SJCRH30 (cell line): ENCODE results near the gene STK39. TPM values are rescaled to one million over a fixed set of nuclear protein-coding genes. Genes with fewer than 3 reads are reported as not detected.

ENCODE experiments used
- DNase-seq, 2 experiments: peaks; one replicate each; pipeline ENCODE4 v3.0.0-alpha.2; 2015 to 2020
- H3K27ac ChIP-seq: fragments of 250-450 bp; sonication (Bioruptor Pico); 2 replicates; pipeline ENCODE4 v1.5.1; 2020; ENCODE audit warnings: mild to moderate bottlenecking, moderate library complexity
- H3K27me3 ChIP-seq: fragments of 250-450 bp; sonication (Bioruptor Pico); 2 replicates; pipeline ENCODE4 v1.5.1; 2020; ENCODE audit warnings: mild to moderate bottlenecking, moderate library complexity
- H3K36me3 ChIP-seq: fragments of 250-450 bp; sonication (Bioruptor Pico); 2 replicates; pipeline ENCODE4 v1.5.1; 2020; ENCODE audit warnings: mild to moderate bottlenecking, moderate library complexity
- H3K4me1 ChIP-seq: fragments of 250-450 bp; sonication (Bioruptor Pico); 2 replicates; pipeline ENCODE4 v1.5.1; 2020; ENCODE audit warnings: mild to moderate bottlenecking, moderate library complexity
- H3K4me3 ChIP-seq: fragments of 250-450 bp; sonication (Bioruptor Pico); 2 replicates; pipeline ENCODE4 v1.5.1; 2020; ENCODE audit warnings: mild to moderate bottlenecking, moderate library complexity
- H3K9me3 ChIP-seq: fragments of 250-450 bp; sonication (Bioruptor Pico); replicated peaks from 2 replicates; pipeline ENCODE4 v1.5.1; 2020; ENCODE audit warnings: mild to moderate bottlenecking, moderate library complexity
- total RNA-seq: library from RNA; depleted of rRNA; stranded (reverse); fragments of >200 nt; shearing (Covaris generic); gene quantifications from 2 replicates; pipeline ENCODE4 v1.2.3, GENCODE V29; 2014

Gene STK39
- total RNA-seq, 1 experiment from 2014 or later: 8.5 TPM

DNA sequence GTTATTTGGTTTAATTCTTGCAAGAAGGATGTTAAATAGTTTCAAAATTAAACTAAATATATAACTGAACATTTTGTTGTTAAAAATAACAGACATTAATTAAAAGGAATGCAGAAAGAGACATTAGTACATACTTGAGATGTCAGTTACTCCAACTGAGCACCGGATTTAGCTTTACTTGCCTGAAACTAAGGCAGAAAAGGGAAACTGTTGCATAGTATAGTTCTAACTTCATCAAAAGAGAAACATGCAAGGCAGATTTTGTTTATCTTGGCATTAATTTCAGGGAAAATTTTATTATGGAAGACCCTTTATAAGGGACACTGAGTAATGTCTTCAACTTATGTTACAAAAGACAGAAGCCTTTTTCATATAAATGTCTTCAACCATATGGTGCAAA lies 218.3 kb downstream of the STK39 start:
- no peak for DNase-seq
- Histone ChIP-seq H3K27ac (no peak overlapping the region), H3K36me3 (no peaks in the 10 kb centered on the region)

DNA sequence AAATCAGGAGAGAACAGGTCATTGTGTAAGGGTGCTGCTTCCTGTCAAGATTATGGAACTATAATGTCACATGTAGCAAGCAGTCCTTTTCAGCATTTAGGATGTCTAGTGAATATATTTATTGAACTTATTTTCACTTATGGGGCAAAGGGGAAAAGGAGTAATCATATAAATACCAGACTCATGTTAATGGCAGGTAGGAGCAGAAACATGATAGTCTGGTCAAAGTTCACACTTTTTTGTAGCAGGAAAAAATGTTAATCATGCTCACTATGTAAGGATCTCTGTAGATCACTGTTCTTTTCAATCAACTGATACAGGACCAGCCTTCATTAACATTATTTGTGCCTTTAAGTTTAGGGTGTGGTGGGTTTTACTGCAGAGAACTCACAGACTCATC lies 219.0 kb downstream of the STK39 start:
- no peak for DNase-seq
- H3K4me1 ChIP-seq: no peaks in the 10 kb centered on the region
- H3K27me3 ChIP-seq: no peaks in the 10 kb centered on the region
- H3K9me3 ChIP-seq: no peaks in the 10 kb centered on the region
- H3K27ac ChIP-seq: no peak overlapping the region
- H3K4me3 ChIP-seq: no peak overlapping the region
- H3K36me3 ChIP-seq: no peaks in the 10 kb centered on the region

More for the DNA sequence above, 218.3 kb downstream of the STK39 start:
- H3K9me3 ChIP-seq: no peaks in the 10 kb centered on the region
- no peaks in the 10 kb centered on the region for H3K4me1 ChIP-seq
- no peaks in the 10 kb centered on the region for H3K27me3 ChIP-seq
- H3K4me3 ChIP-seq: no peak overlapping the region

DNA sequence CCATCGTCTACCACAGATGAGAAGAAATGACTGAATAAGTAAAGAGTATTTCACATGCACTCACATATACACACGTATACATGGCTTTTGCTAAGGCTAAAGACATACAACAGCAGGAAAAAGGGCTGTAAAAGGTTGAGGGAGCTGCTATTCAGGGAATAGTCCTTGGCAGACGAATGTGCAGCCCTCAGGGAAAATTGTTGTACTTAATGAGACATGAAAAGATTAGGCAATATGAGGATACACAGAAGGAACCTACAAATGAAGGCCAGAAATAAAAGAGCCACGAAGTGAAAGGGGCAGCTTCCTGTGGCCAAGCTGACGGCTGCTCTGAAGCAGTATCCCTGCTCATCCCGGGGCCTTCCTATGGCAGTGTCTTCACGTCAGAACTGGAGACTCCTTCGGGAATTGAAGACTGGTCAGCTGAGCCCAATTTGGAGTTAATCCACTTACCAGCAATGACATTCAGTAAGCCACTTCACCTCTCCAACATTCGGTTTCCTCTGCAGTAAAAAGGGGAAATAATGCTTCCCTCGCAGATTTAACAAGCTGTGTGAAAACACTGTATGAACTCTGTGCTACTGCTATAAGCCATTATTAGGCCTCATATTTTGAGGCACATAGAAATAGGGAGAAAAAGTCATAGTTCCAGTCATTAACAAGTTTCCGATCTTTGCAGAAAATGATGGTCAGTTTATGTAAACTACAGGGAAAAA lies 221.8 kb downstream of the STK39 start:
- no peaks in the 10 kb centered on the region for H3K36me3 ChIP-seq
- H3K4me3 ChIP-seq: no peak overlapping the region
- H3K9me3 ChIP-seq: no peaks in the 10 kb centered on the region
- H3K27me3 ChIP-seq: no peaks in the 10 kb centered on the region
- no peaks in the 10 kb centered on the region for H3K4me1 ChIP-seq
- H3K27ac ChIP-seq: no peak overlapping the region
- DNase-seq: no peak

DNA sequence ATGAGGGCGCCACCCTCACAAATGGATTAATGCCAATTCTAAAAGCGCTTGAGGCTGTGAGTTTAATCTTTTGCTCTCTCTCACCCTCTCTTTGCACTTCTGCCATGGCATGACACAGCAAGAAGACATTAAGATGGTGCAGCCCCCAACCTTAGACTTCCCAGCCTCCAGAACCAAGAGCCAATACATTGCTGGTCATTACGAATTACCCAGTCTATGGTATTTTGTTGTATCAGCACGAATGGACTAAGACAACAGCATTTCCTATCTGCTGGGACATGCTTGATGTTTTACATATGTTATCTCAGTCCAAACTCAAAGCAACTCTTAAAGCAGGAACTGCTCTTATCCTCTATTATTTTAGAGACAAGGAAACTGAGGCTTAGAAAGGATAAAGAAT lies 222.9 kb downstream of the STK39 start:
- no peak overlapping the region for H3K4me3 ChIP-seq
- H3K4me1 ChIP-seq: no peaks in the 10 kb centered on the region
- DNase-seq: no peak
- H3K27me3 ChIP-seq: no peaks in the 10 kb centered on the region
- no peak overlapping the region for H3K27ac ChIP-seq
- H3K36me3 ChIP-seq: no peaks in the 10 kb centered on the region
- no peaks in the 10 kb centered on the region for H3K9me3 ChIP-seq

DNA sequence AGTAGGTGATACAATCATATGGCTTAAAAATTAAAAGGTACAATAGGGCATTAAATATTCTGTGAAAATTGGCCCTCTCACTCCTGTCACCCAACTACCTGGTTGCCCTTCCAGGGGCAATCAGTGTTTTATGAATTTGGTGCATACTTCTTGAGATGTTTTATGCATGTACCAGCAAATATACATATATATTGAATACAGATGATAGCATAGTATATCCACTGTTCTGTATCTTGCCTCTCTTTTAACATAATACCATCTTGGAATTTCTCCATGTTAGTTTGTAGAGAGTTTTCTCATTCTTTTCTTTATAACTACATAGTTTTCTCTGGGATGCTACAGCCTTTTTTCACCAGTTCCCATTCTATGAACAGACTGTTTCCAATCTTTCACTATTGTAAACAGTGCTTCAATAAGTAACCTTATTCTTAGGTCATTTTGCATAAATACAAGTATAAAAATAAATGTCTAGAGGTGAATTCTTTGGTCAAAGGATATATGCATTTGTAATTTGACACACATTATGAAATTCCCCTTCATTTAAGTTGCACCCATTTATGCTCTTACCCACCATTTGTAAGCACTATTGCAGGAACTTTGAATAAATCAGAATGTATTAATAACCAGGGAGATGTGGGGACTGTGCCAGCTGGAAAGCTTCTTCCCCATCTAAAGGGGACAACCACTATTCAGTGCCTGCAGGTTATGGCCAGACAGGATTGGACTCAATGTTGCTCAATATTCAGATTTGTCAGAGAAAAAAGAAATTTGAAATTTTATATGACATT lies 225.4 kb downstream of the STK39 start:
- Histone ChIP-seq H3K9me3 (no peaks in the 10 kb centered on the region), H3K4me1 (no peaks in the 10 kb centered on the region), H3K27me3 (no peaks in the 10 kb centered on the region), H3K4me3 (no peak overlapping the region), H3K36me3 (no peaks in the 10 kb centered on the region), H3K27ac (no peak overlapping the region)
- DNase-seq: no peak

DNA sequence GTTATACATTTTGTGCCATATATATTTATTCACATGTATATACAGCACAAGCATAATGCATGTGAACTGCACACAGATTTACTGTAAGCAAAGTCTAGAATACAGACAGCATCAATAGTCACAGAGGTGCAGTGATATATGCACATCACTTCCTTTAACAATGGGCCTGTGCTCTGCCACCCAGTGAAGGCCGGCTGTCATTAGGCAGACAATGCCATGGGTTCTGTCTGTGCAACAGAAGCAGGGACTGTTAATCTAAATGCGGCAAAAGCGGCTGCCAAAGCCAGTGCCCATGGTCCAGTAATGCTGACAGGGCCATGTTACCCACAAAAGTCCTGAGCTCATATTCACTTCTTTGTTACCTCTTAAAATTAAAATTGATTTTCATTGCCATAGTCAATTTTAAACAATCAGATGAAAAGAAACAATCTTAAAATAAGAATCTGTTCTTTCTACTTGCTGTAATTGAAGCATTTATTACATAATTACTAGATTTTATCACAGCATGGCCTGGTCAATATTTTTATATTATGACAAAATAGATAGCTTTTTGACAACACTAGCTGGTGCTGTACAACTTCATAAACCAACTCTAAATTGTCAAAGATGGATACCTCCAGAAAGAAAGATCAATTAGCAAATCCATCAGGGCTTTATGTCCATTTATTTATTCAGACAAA lies 232.0 kb downstream of the STK39 start:
- no peak overlapping the region for H3K27ac ChIP-seq
- no peak for DNase-seq
- H3K36me3 ChIP-seq: no peaks in the 10 kb centered on the region
- no peaks in the 10 kb centered on the region for H3K9me3 ChIP-seq
- H3K4me3 ChIP-seq: no peak overlapping the region
- no peaks in the 10 kb centered on the region for H3K4me1 ChIP-seq
- no peaks in the 10 kb centered on the region for H3K27me3 ChIP-seq

DNA sequence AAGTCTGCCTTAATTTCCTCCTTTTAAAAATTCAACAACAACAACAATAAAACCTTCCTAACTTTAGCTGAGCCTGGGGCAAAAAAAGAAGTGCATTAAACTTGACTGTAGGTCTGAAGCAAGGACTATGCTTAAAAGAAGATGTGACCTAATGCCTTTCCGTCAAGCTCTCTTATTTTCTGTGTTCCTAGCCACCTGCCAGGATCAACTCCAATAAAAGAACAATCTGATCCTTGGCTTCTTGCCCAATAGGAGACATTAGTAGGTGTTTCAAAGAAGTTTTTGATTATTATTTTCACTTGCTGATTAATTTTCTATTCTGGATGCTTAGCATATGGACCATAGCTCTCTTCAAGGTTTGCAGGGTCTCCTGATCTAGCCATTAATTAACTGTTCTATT lies 237.5 kb downstream of the STK39 start:
- DNase-seq: no peak
- Histone ChIP-seq H3K9me3 (no peaks in the 10 kb centered on the region), H3K4me3 (no peak overlapping the region), H3K4me1 (no peaks in the 10 kb centered on the region), H3K27ac (no peak overlapping the region), H3K27me3 (no peaks in the 10 kb centered on the region), H3K36me3 (no peaks in the 10 kb centered on the region)

DNA sequence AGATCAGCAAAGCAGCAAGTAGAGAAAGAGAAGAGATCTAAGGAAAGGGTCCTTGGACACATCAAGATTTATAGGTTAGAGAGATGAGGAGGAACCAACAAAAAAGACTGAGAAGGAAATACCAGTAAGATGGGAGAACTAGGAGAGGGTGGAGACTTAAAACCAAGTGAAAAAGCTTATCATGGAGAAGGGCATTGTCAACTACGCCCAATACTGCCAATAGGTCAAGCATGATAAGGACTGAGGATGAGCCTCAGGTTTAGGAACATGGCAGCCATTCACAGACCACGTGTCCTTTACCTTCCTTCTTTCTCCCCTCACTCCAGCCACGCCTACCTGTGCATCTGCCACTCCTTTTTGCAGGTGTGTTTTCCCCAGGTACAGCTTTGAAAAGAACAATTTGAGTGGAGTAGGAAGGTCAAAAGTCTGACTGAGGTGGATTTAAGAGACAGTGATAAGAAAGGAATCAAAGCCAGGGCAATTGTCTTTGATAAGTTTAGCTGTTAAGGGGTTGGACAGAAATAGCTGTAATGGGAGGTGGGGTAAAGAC lies 238.7 kb downstream of the STK39 start:
- no peaks in the 10 kb centered on the region for H3K4me1 ChIP-seq
- no peak overlapping the region for H3K4me3 ChIP-seq
- H3K27me3 ChIP-seq: no peaks in the 10 kb centered on the region
- no peak for DNase-seq
- H3K9me3 ChIP-seq: no peaks in the 10 kb centered on the region
- H3K36me3 ChIP-seq: no peaks in the 10 kb centered on the region
- no peak overlapping the region for H3K27ac ChIP-seq

DNA sequence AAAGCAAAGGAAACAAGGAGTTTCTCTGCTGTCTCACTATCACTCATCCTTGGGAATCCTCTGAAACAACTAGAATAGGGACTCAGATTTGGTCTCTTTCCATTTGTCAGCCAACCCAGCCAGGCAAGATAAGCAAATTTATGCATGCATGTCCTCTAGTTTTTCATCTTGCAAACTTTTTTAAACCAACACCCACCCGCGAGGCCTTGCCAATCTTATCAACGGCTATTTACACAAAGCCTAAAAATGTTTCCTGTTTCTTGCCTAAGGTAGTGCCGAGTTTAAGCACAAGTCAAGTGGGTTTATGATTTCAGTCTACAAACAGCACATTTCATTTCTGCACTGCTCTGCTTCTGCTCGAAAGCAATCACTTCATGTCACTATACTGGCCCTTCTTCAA lies 240.9 kb downstream of the STK39 start:
- no peak for DNase-seq
- Histone ChIP-seq H3K36me3 (no peaks in the 10 kb centered on the region), H3K27me3 (no peaks in the 10 kb centered on the region), H3K9me3 (no peaks in the 10 kb centered on the region), H3K27ac (no peak overlapping the region), H3K4me1 (peaks cover 8% of the 10 kb centered on the region), H3K4me3 (no peak overlapping the region)

DNA sequence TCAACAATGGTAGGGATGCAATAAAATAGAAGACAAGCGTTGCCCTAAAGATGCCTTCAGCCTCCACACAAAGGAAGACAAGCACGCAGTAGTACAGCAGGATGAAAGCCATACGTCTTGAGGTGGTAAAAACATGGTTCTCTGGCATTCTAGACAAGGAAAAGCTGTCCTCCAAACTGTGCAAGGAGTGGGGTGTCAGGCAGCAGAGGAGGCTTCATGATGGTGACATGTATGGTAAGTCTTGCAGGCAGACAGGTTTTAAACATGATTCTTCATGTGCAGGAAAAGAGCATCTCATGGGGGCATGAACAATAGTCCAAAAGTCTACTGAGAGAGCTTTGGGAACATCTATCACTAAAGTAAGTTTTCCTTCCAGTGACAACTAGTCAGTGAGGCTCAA lies 241.8 kb downstream of the STK39 start:
- DNase-seq: no peak
- no peaks in the 10 kb centered on the region for H3K27me3 ChIP-seq
- no peaks in the 10 kb centered on the region for H3K36me3 ChIP-seq
- no peaks in the 10 kb centered on the region for H3K9me3 ChIP-seq
- no peak overlapping the region for H3K27ac ChIP-seq
- peaks cover 8% of the 10 kb centered on the region for H3K4me1 ChIP-seq
- no peak overlapping the region for H3K4me3 ChIP-seq

DNA sequence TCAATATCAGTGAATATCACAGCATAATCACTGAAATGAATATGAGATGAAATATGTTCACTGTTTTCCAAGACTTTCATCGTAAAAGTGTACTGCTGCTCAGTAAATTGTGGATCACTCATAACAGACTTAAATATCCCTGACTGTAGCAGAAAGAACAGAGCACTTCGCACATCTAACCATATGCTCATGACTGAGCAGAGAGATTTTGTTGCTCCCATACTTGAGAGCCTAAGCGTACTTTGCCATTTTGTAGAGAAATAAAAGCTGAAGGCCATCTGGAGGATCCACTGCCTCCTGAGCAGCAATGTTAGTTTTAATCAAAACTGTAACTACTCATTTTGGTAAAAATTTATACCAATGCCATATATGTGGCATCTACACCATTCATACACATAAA lies 243.5 kb downstream of the STK39 start:
- H3K27me3 ChIP-seq: no peaks in the 10 kb centered on the region
- no peaks in the 10 kb centered on the region for H3K9me3 ChIP-seq
- H3K4me3 ChIP-seq: no peak overlapping the region
- DNase-seq: no peak
- H3K4me1 ChIP-seq: peaks cover 8% of the 10 kb centered on the region
- no peaks in the 10 kb centered on the region for H3K36me3 ChIP-seq
- no peak overlapping the region for H3K27ac ChIP-seq

DNA sequence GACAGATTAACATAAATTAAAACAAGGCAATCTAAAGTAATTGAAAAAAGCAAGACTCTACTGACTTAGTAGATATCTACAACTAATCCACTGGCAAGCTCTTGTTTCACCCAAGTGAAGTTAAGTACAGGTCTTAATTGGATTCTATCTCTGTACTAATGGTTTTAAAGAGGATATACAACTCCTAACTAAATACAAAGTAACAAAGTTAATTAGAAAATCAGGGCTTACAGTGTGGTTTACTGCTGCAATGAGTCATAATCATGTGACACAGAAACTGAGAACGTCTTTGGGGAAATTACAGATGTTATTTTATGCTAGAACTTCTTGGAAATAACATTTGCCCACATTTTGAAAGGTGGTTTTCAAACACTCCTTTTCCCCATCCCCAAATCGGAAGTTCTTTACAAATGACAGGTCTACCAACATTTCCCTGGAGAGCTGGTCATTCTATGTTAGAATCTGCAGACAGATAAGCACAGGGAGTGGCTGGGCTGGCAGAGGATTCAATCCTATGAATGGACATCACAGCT lies 245.3 kb downstream of the STK39 start:
- Histone ChIP-seq H3K9me3 (no peaks in the 10 kb centered on the region), H3K36me3 (no peaks in the 10 kb centered on the region), H3K4me3 (no peak overlapping the region), H3K27me3 (no peaks in the 10 kb centered on the region), H3K27ac (no peak overlapping the region), H3K4me1 (peaks cover 8% of the 10 kb centered on the region)
- peak in 1 of 2 experiments; percentile 5 for DNase-seq

DNA sequence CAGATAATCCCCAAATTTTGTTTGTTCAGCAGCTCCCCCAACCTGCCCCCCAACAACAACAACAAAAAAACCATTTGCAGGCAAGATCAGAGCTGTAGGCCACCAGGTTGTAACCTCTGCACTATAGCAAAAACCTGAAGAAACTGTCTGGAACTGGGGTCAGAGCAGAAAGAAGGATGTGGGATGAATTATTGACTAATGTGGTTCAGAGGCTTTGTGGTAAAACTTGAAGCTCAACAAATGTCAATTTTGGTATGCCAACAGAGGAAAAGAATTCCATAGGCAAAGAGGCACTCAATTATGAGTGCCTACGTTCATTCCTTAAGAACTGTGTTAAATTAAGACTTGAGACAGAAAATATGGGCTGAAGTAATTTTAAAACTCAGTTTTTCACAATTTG lies 255.1 kb downstream of the STK39 start:
- Histone ChIP-seq H3K27me3 (no peaks in the 10 kb centered on the region), H3K9me3 (no peaks in the 10 kb centered on the region), H3K4me1 (0 out of 2 replicates have a peak, but pooled peaks cover 6% of the 10 kb centered on the region), H3K36me3 (no peaks in the 10 kb centered on the region), H3K4me3 (no peak overlapping the region), H3K27ac (no peak overlapping the region)
- peak in 1 of 2 experiments; percentile 16 for DNase-seq

DNA sequence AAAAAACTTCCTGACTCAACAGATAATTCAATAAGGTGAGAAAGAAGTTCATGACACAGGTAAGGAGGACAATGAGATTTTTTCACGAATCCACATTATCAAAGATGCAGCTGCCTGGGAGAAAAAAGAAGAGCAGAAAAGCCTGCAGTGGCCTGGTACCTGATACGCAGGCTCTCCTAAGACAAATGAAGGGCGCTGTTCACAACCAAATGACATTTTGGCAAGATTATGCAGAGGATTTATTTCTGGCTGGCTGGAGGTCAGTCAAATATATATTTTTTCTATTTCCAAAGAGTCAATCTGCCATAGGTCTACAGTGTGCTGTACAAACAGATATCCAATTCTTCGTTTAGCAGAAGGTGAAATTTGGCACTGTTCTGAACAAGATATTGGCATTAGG lies 257.3 kb downstream of the STK39 start:
- no peaks in the 10 kb centered on the region for H3K9me3 ChIP-seq
- H3K27ac ChIP-seq: no peak overlapping the region
- H3K36me3 ChIP-seq: no peaks in the 10 kb centered on the region
- H3K4me3 ChIP-seq: no peak overlapping the region
- no peak for DNase-seq
- no peaks in the 10 kb centered on the region for H3K27me3 ChIP-seq
- 0 out of 2 replicates have a peak, but pooled peaks cover 6% of the 10 kb centered on the region for H3K4me1 ChIP-seq

DNA sequence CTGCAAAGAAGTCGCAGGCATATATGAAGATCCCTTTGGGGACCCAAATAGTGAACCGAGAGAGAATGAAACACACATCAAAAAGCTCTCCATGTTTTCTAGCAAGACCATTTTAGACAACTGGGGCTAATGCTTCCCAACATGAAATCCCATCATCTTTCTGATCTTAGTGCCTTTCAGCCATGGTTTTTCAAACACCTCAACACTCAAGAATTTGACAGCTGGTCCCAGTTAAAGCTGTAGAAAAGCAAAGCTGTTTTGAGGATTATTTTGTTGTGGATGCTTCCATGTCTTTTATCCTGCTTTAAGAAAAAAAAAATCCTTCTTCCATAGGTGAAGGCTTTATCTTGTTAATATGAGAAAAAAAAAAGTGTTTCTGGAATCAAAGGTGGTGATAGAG lies 259.1 kb downstream of the STK39 start:
- Histone ChIP-seq H3K27ac (no peak overlapping the region), H3K36me3 (no peaks in the 10 kb centered on the region), H3K4me3 (no peak overlapping the region), H3K27me3 (no peaks in the 10 kb centered on the region), H3K9me3 (no peaks in the 10 kb centered on the region), H3K4me1 (0 out of 2 replicates have a peak, but pooled peaks cover 6% of the 10 kb centered on the region)
- no peak for DNase-seq
